ENCODE results near the gene CAPN11.

The CAPN11 gene

GRCh38 chr6:44116641-44117382 lies 41.8 kb upstream of the CAPN11 start:
- Histone ChIP-seq H3K27me3 (ENCODE audit: insufficient read depth, insufficient read length) (no peaks in the 10 kb centered on the region), H3K4me1 (ENCODE audit: insufficient read depth, insufficient read length) (no peaks in the 10 kb centered on the region), H3K36me3 (ENCODE audit: insufficient read depth, insufficient read length, low read length) (peaks cover 41% of the 10 kb centered on the region), H3K4me3 (ENCODE audit: insufficient read length, low read depth) (no peak overlapping the region), H3K9ac (ENCODE audit: insufficient read length, low read depth) (no peak overlapping the region), H3K9me3 (ENCODE audit: insufficient read depth, low read length) (no peaks in the 10 kb centered on the region)
- DNase-seq (ENCODE audit: low read depth, low spot score): no peak
- TF ChIP-seq YY1 (IDR thresholded peaks at IDR 0.05; ENCODE audit: insufficient read depth, insufficient read length) (no peak), ZNF274 (IDR thresholded peaks at IDR 0.05; ENCODE audit: low read depth, low read length) (no peak), SUZ12 (IDR thresholded peaks at IDR 0.05; ENCODE audit: extremely low read depth, insufficient read depth, insufficient read length) (no peak)

- H3K36me3 ChIP-seq (ENCODE audit: insufficient read depth, insufficient read length, low read length): peaks cover 33% of the 10 kb centered on the region
- no peaks in the 10 kb centered on the region for H3K9me3 ChIP-seq (ENCODE audit: insufficient read depth, low read length)
- TF ChIP-seq SUZ12 (IDR thresholded peaks at IDR 0.05; ENCODE audit: extremely low read depth, insufficient read depth, insufficient read length) (no peak), ZNF274 (IDR thresholded peaks at IDR 0.05; ENCODE audit: low read depth, low read length) (no peak), YY1 (IDR thresholded peaks at IDR 0.05; ENCODE audit: insufficient read depth, insufficient read length) (no peak)
- H3K27me3 ChIP-seq (ENCODE audit: insufficient read depth, insufficient read length): no peaks in the 10 kb centered on the region
- no peak overlapping the region for H3K9ac ChIP-seq (ENCODE audit: insufficient read length, low read depth)
- no peaks in the 10 kb centered on the region for H3K4me1 ChIP-seq (ENCODE audit: insufficient read depth, insufficient read length)
- no peak for DNase-seq (ENCODE audit: low read depth, low spot score)
- H3K4me3 ChIP-seq (ENCODE audit: insufficient read length, low read depth): no peak overlapping the region
Measured at GRCh38 chr6:44117397-44118128, 41.1 kb upstream of the CAPN11 start.

GRCh38 chr6:44119704-44120262 lies 38.8 kb upstream of the CAPN11 start:
- H3K27me3 ChIP-seq (ENCODE audit: insufficient read depth, insufficient read length): no peaks in the 10 kb centered on the region
- H3K36me3 ChIP-seq (ENCODE audit: insufficient read depth, insufficient read length, low read length): peaks cover 27% of the 10 kb centered on the region
- no peak for DNase-seq (ENCODE audit: low read depth, low spot score)
- TF ChIP-seq YY1 (IDR thresholded peaks at IDR 0.05; ENCODE audit: insufficient read depth, insufficient read length) (no peak), ZNF274 (IDR thresholded peaks at IDR 0.05; ENCODE audit: low read depth, low read length) (no peak), SUZ12 (IDR thresholded peaks at IDR 0.05; ENCODE audit: extremely low read depth, insufficient read depth, insufficient read length) (no peak)
- no peaks in the 10 kb centered on the region for H3K4me1 ChIP-seq (ENCODE audit: insufficient read depth, insufficient read length)
- no peak overlapping the region for H3K9ac ChIP-seq (ENCODE audit: insufficient read length, low read depth)
- no peaks in the 10 kb centered on the region for H3K9me3 ChIP-seq (ENCODE audit: insufficient read depth, low read length)
- no peak overlapping the region for H3K4me3 ChIP-seq (ENCODE audit: insufficient read length, low read depth)

DNA sequence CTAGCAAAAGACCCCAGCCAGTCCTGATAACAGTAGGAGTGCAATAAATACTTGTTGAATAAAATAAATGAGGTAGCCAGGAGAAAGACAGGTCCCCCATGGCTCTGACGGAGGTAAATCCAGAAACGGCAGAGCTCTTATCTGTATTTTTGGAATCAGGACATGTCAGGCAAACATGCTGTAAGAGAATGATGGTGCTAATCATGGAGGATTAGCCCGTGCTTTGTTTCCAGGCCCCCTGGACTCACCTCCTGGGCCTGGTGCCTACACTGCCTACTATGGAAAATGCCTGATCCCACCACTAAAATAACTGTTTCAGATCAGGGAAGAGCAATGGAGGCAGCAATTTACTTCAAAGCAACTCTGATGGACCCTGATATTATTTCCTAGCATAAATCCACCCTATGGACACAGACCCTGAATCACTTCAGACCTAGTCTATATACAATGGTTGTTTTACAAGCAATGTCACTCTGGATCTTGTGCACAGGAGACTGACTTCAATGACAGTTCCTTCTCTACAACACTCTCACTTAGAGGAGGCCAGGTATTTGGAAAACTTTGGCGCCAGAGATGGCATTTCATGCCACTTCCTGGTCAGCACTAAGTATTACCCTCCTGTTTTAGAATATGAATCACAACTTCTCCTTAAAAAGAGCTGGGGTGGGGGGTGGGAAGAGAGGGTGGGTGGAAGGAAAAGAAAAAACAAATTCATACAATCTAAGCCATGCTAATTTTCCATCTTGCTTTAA lies 37.8 kb upstream of the CAPN11 start:
- H3K27me3 ChIP-seq (ENCODE audit: insufficient read depth, insufficient read length): no peaks in the 10 kb centered on the region
- no peaks in the 10 kb centered on the region for H3K9me3 ChIP-seq (ENCODE audit: insufficient read depth, low read length)
- H3K9ac ChIP-seq (ENCODE audit: insufficient read length, low read depth): no peak overlapping the region
- peaks cover 19% of the 10 kb centered on the region for H3K36me3 ChIP-seq (ENCODE audit: insufficient read depth, insufficient read length, low read length)
- no peak overlapping the region for H3K4me3 ChIP-seq (ENCODE audit: insufficient read length, low read depth)
- H3K4me1 ChIP-seq (ENCODE audit: insufficient read depth, insufficient read length): no peaks in the 10 kb centered on the region
- DNase-seq (ENCODE audit: low read depth, low spot score): no peak
- TF ChIP-seq SUZ12 (IDR thresholded peaks at IDR 0.05; ENCODE audit: extremely low read depth, insufficient read depth, insufficient read length): no peak
- no peak for TF ChIP-seq YY1 (IDR thresholded peaks at IDR 0.05; ENCODE audit: insufficient read depth, insufficient read length)
- TF ChIP-seq ZNF274 (IDR thresholded peaks at IDR 0.05; ENCODE audit: low read depth, low read length): no peak

DNA sequence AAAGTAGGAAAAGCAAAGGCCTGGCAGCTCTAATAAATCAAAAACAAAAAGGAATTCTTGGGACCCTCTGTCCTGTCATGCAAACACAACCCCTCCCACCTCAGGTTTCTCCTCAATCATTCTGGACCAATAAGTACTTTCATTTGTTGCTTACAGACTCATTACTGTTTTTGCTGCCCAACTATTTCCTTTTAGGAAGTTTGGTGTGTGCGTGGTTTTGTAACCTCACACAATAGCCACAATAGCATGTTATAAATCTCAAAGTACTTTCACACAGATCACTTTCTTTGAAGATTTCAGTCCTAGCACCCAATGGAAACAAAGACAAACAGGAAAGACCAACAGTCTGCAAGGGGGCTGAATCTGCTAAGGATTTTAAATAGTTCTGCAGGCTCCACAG lies 35.8 kb upstream of the CAPN11 start:
- DNase-seq (ENCODE audit: low read depth, low spot score): no peak
- Histone ChIP-seq H3K27me3 (ENCODE audit: insufficient read depth, insufficient read length) (peaks cover under 1% of the 10 kb centered on the region), H3K36me3 (ENCODE audit: insufficient read depth, insufficient read length, low read length) (peaks cover 16% of the 10 kb centered on the region), H3K9ac (ENCODE audit: insufficient read length, low read depth) (no peak overlapping the region), H3K4me1 (ENCODE audit: insufficient read depth, insufficient read length) (no peaks in the 10 kb centered on the region), H3K4me3 (ENCODE audit: insufficient read length, low read depth) (no peak overlapping the region), H3K9me3 (ENCODE audit: insufficient read depth, low read length) (no peaks in the 10 kb centered on the region)
- TF ChIP-seq SUZ12 (IDR thresholded peaks at IDR 0.05; ENCODE audit: extremely low read depth, insufficient read depth, insufficient read length): no peak
- no peak for TF ChIP-seq ZNF274 (IDR thresholded peaks at IDR 0.05; ENCODE audit: low read depth, low read length)
- TF ChIP-seq YY1 (IDR thresholded peaks at IDR 0.05; ENCODE audit: insufficient read depth, insufficient read length): no peak

- Histone ChIP-seq H3K4me3 (ENCODE audit: insufficient read length, low read depth) (no peak overlapping the region), H3K27me3 (ENCODE audit: insufficient read depth, insufficient read length) (peaks cover 8% of the 10 kb centered on the region), H3K4me1 (ENCODE audit: insufficient read depth, insufficient read length) (peaks cover 3% of the 10 kb centered on the region), H3K36me3 (ENCODE audit: insufficient read depth, insufficient read length, low read length) (peaks cover 16% of the 10 kb centered on the region), H3K9ac (ENCODE audit: insufficient read length, low read depth) (no peak overlapping the region), H3K9me3 (ENCODE audit: insufficient read depth, low read length) (no peaks in the 10 kb centered on the region)
- TF ChIP-seq ZNF274 (IDR thresholded peaks at IDR 0.05; ENCODE audit: low read depth, low read length): no peak
- TF ChIP-seq SUZ12 (IDR thresholded peaks at IDR 0.05; ENCODE audit: extremely low read depth, insufficient read depth, insufficient read length): no peak
- no peak for TF ChIP-seq YY1 (IDR thresholded peaks at IDR 0.05; ENCODE audit: insufficient read depth, insufficient read length)
- DNase-seq (ENCODE audit: low read depth, low spot score): no peak
Measured at GRCh38 chr6:44123544-44123943, 35.1 kb upstream of the CAPN11 start.
